GM12878 (cell line): Measurements from ENCODE around the gene STARD10. TPM values are rescaled to one million over a fixed set of nuclear protein-coding genes. Genes with fewer than 3 reads are reported as not detected.

ENCODE experiments used
- CHD1 ChIP-seq: IDR thresholded peaks from 2 replicates; pipeline ENCODE4 v1.6.1; 2012; ENCODE audit warnings: low read depth, low read length, improper control_type of control experiment
- DPF2 ChIP-seq: fragments of 450-650 bp; IDR thresholded peaks from 2 replicates; pipeline ENCODE4 v1.6.1; 2017; ENCODE audit warnings: mild to moderate bottlenecking
- EED ChIP-seq: sonication (generic); IDR thresholded peaks from 2 replicates; pipeline ENCODE4 v1.6.1; 2016; ENCODE audit warnings: antibody characterized with exemption, low read depth
- ETV6 ChIP-seq, 2 experiments: fragments of 450-650 bp in 1 of 2; IDR thresholded peaks in 1 of 2; conservative IDR thresholded peaks in 1 of 2; 2 replicates each; pipeline ENCODE4 v1.6.1; 2014; ENCODE audit warnings: antibody characterized with exemption in 1 of 2, borderline replicate concordance in 1 of 2, low read depth in 1 of 2, mild to moderate bottlenecking in 1 of 2, moderate library complexity in 1 of 2
- FOXM1 ChIP-seq: IDR thresholded peaks from 2 replicates; pipeline ENCODE4 v1.6.1; 2012; ENCODE audit warnings: low read depth, mild to moderate bottlenecking, inconsistent platforms, low read length, moderate library complexity
- GABPA ChIP-seq: IDR thresholded peaks from 2 replicates; pipeline ENCODE4 v1.6.1; 2014; ENCODE audit warnings: antibody characterized with exemption, low read depth, mild to moderate bottlenecking, inconsistent platforms
- HSF1 ChIP-seq: fragments of 150-350 bp; IDR thresholded peaks from 2 replicates; pipeline ENCODE4 v1.6.1; 2014; ENCODE audit warnings: mild to moderate bottlenecking, low read depth, low read length
- IRF4 ChIP-seq: IDR thresholded peaks from 2 replicates; pipeline ENCODE4 v1.6.1; 2011; ENCODE audit warnings: low read depth, low read length
- IRF5 ChIP-seq: fragments of 450-650 bp; IDR thresholded peaks from 2 replicates; pipeline ENCODE4 v1.6.1; 2017; ENCODE audit warnings: borderline replicate concordance
- KLF5 ChIP-seq: fragments of 450-650 bp; IDR thresholded peaks from 2 replicates; pipeline ENCODE4 v1.6.1; 2014; ENCODE audit warnings: mild to moderate bottlenecking; ENCODE audit not compliant: partially characterized antibody
- MLLT1 ChIP-seq: fragments of 450-650 bp; IDR thresholded peaks from 2 replicates; pipeline ENCODE4 v1.6.1; 2016; ENCODE audit warnings: mild to moderate bottlenecking
- NBN ChIP-seq: fragments of 450-650 bp; IDR thresholded peaks from 2 replicates; pipeline ENCODE4 v1.6.1; 2016
- NFIC ChIP-seq: IDR thresholded peaks from 2 replicates; pipeline ENCODE4 v1.6.1; 2012; ENCODE audit warnings: low read depth, mild to moderate bottlenecking, inconsistent platforms, low read length, moderate library complexity
- PAX8 ChIP-seq: fragments of 450-650 bp; IDR thresholded peaks from 2 replicates; pipeline ENCODE4 v1.6.1; 2017; ENCODE audit warnings: mild to moderate bottlenecking, moderate library complexity
- PRDM15 ChIP-seq: fragments of 450-650 bp; formaldehyde crosslinking; IDR thresholded peaks from 2 replicates; pipeline ENCODE4 v1.4.0; 2020; ENCODE audit warnings: mild to moderate bottlenecking, moderate library complexity
- RELB ChIP-seq: fragments of 450-650 bp; IDR thresholded peaks from 2 replicates; pipeline ENCODE4 v1.6.1; 2017; ENCODE audit warnings: low read depth, mild to moderate bottlenecking, moderate library complexity
- SMARCA5 ChIP-seq: fragments of 450-650 bp; IDR thresholded peaks from 2 replicates; pipeline ENCODE4 v1.6.1; 2017; ENCODE audit warnings: mild to moderate bottlenecking
- TCF12 ChIP-seq: IDR thresholded peaks from 2 replicates; pipeline ENCODE4 v1.6.1; 2011; ENCODE audit warnings: low read depth, mild to moderate bottlenecking, low read length
- YY1 ChIP-seq: IDR thresholded peaks from 2 replicates; pipeline ENCODE4 v1.6.1; 2011; ENCODE audit warnings: low read depth, mild to moderate bottlenecking, low read length
- ZNF274 ChIP-seq: IDR thresholded peaks from one replicate; pipeline ENCODE4 v1.8.0; 2011; ENCODE audit not compliant: insufficient read length, insufficient read depth
- polyA plus RNA-seq, 11 experiments: library from polyadenylated mRNA; depleted of rRNA in 4 of 11; unstranded in 6 of 11; stranded (reverse) in 5 of 11; fragments of >200 nt; fragmentation: Nextera tagmentation in 4 of 11; fragmentation: Illumina TruSeq in 1 of 11; extraction: Ambion mirVana in 4 of 11; extraction: Trizol in 1 of 11; gene quantifications; 1 replicate in 1 of 11; 2 replicates in 10 of 11; pipeline versions ENCODE4 v1.2.1 to v1.2.3, GENCODE V29; 2011 to 2016; ENCODE audit warnings: inconsistent platforms in 2 of 11, missing spikeins in 2 of 11, low read depth in 1 of 11
- total RNA-seq, 4 experiments: library from RNA; depleted of rRNA in 3 of 4; stranded (reverse); fragments of >200 nt in 3 of 4; fragmentation: Illumina TruSeq in 1 of 4; extraction: Trizol in 1 of 4; gene quantifications; 2 replicates each; pipeline versions ENCODE4 v1.2.1 to v1.2.3, GENCODE V29; 2013 to 2021

STARD10 gene
- total and polyA plus RNA-seq, 10 of the 15 experiments (the other 5 are each of a cell fraction or from before 2014, with no cell fraction given), result 0.15 to 43.2 (median 23.1) TPM

GRCh38 chr11:72738199-72739141 lies 55.4 kb downstream of the STARD10 start (continued):
- TF ChIP-seq YY1, result 0 out of 2 replicates have a peak, but pooled peaks have one; percentile 32
- no peak for TF ChIP-seq GABPA
- TF ChIP-seq CHD1, result no peak
- no peak for TF ChIP-seq PRDM15 (CRISPR knock-in tag)
- no peak for TF ChIP-seq HSF1
- TF ChIP-seq SMARCA5, result no peak
- TF ChIP-seq TCF12, result 0 out of 2 replicates have a peak, but pooled peaks have one; percentile 10
- peak in 1 of 2 experiments; percentile 67; a peak in 2 of 4 replicates for TF ChIP-seq ETV6 (conservative IDR thresholded peaks at IDR 0.05 in 1 of 2, IDR thresholded peaks at IDR 0.05 in 1 of 2; ENCODE audit: borderline replicate concordance in 1 of 2, low read depth in 1 of 2)
- TF ChIP-seq ZNF274, result no peak
- TF ChIP-seq IRF4, result no peak
- TF ChIP-seq DPF2, result peak; percentile 52; the same call in 1 of the 2 replicates
- no peak for TF ChIP-seq NFIC
- TF ChIP-seq EED, result 0 out of 2 replicates have a peak, but pooled peaks have one; percentile 23
- TF ChIP-seq FOXM1, result no peak
- no peak for TF ChIP-seq KLF5
- TF ChIP-seq NBN, result peak; percentile 82
- no peak for TF ChIP-seq RELB
- no peak for TF ChIP-seq IRF5
- no peak for TF ChIP-seq PAX8
- TF ChIP-seq MLLT1, result peak; percentile 57
